GM23248 (cell line): ENCODE results near the gene ATP8A2.

Experiments
- EZH2 ChIP-seq: fragments of 200-600 bp; sonication (generic); IDR thresholded peaks from 2 replicates; pipeline ENCODE4 v1.6.1; 2018; ENCODE audit warnings: antibody characterized with exemption, mild to moderate bottlenecking; ENCODE audit not compliant: insufficient read depth, poor library complexity, severe bottlenecking
- EZH2phosphoT487 ChIP-seq: fragments of 200-600 bp; sonication (generic); IDR thresholded peaks from 2 replicates; pipeline ENCODE4 v1.6.1; 2018; ENCODE audit warnings: antibody characterized with exemption, moderate library complexity, mild to moderate bottlenecking, low read depth; ENCODE audit not compliant: insufficient read depth

DNA sequence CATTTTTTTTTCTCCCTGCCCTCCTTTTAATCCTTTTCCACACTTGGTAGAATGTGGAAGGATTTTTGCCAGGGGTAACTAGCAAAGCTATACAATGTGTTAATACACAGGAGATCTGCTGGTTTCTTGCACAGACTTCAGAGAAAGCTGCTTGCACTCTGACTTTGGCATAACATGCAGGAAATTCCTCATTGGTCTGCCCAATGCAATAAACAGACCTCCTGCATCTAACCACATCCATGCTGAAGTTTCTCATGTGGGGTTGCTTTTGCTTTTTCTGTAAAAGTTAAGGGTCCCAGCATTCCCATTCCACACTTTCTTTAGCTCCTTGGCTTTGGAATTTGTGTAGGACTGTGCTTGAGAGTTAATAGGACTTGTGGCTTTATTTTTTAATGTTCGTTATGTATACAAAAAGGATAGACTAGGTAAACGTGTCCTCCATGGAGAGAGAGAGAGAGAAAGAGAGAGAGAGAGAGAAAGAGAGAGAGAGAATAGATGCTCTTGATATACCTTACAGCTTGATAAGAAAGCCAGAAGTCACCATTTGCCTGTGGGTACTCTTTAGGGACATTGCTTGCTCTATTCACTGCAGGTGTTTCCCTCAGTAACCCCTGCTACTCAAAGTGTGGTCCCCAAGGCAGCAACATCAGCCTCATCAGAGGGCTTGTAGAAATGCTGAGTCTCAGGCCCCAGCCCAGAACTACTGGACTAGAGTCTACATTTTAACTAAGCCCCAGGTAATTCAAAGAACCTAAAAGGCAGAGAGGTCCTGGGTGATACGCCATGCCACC, 509.6 kb downstream of the ATP8A2 start:
- no peak for TF ChIP-seq EZH2phosphoT487
- TF ChIP-seq EZH2, result no peak
